ENCODE results near the gene CMSS1. TPM values are rescaled to one million over a fixed set of nuclear protein-coding genes. Genes with fewer than 3 reads are reported as not detected.
A peak's percentile ranks its signal among the peaks of the same experiment; 100 is the strongest.

The CMSS1 gene
- polyA plus RNA-seq, 2 of the 4 experiments (the other 2 are of a cell fraction) = 61.1 to 62.9 TPM

- ChIA-PET CTCF (interaction anchor here (1.1 to 2.6 kb wide), 5 partner anchors 10 to 206 kb away, joined by 3 to 11 read pairs (median 4); no protein-coding TSS in a partner anchor), POLR2A (interaction anchor here (1.1 kb wide), 1 partner anchor 44 kb away, joined by 3 read pairs; no protein-coding TSS in a partner anchor)
- FAIRE-seq = peak; percentile 13
- no peak for DNase-seq (ENCODE audit: low read depth in 1 of 2, low spot score in 1 of 2)
- Histone ChIP-seq H3K4me2 (peak overlapping the region; percentile 80), H3K4me1 (peaks cover 50% of the 10 kb centered on the region), H3K4me3 (no peak overlapping the region), H3K9me3 (no peaks in the 10 kb centered on the region), H3K27ac (peak overlapping the region; percentile 26 to 31; a peak in 5 of 6 replicates)
- ATAC-seq = no peak
- WGBS (ENCODE audit: missing lambda C conversion rate) = 55% methylated on average over 2 of the region's 2 CpGs
- TF ChIP-seq FOXS1 (CRISPR knock-in tag; IDR thresholded peaks at IDR 0.05) (no peak), HOXB5 (CRISPR knock-in tag; IDR thresholded peaks at IDR 0.05) (no peak), TP53 (CRISPR knock-in tag; IDR thresholded peaks at IDR 0.05) (no peak), TFCP2L1 (CRISPR knock-in tag; IDR thresholded peaks at IDR 0.05) (no peak), FOSB (CRISPR knock-in tag; IDR thresholded peaks at IDR 0.05) (no peak), MYC (IDR thresholded peaks at IDR 0.05; ENCODE audit: borderline replicate concordance, low read length) (no peak), CHD4 (IDR thresholded peaks at IDR 0.05; ENCODE audit: borderline replicate concordance) (no peak), PHF8 (IDR thresholded peaks at IDR 0.05; ENCODE audit: borderline replicate concordance, low read depth) (no peak), SMC3 (IDR thresholded peaks at IDR 0.05) (no peak), RARB (CRISPR knock-in tag; IDR thresholded peaks at IDR 0.05) (no peak), HES2 (IDR thresholded peaks at IDR 0.05) (no peak), CBX2 (IDR thresholded peaks at IDR 0.05; ENCODE audit: borderline replicate concordance, low read depth) (no peak), ZNF302 (CRISPR knock-in tag; IDR thresholded peaks at IDR 0.05) (no peak), ATOH8 (CRISPR knock-in tag; IDR thresholded peaks at IDR 0.05; ENCODE audit: low read depth) (no peak), MAZ (IDR thresholded peaks at IDR 0.05; ENCODE audit: borderline replicate concordance, low read depth, low read length) (no peak), ZSCAN20 (CRISPR knock-in tag; IDR thresholded peaks at IDR 0.05) (no peak), NPAS2 (CRISPR knock-in tag; IDR thresholded peaks at IDR 0.05; ENCODE audit: borderline replicate concordance) (no peak), GATA3 (IDR thresholded peaks at IDR 0.05; ENCODE audit: borderline replicate concordance) (no peak)
- TF ChIP-seq, protein P1, sequence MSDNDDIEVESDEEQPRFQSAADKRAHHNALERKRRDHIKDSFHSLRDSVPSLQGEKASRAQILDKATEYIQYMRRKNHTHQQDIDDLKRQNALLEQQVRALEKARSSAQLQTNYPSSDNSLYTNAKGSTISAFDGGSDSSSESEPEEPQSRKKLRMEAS (IDR thresholded peaks at IDR 0.05) = no peak
- TF ChIP-seq, protein P2, sequence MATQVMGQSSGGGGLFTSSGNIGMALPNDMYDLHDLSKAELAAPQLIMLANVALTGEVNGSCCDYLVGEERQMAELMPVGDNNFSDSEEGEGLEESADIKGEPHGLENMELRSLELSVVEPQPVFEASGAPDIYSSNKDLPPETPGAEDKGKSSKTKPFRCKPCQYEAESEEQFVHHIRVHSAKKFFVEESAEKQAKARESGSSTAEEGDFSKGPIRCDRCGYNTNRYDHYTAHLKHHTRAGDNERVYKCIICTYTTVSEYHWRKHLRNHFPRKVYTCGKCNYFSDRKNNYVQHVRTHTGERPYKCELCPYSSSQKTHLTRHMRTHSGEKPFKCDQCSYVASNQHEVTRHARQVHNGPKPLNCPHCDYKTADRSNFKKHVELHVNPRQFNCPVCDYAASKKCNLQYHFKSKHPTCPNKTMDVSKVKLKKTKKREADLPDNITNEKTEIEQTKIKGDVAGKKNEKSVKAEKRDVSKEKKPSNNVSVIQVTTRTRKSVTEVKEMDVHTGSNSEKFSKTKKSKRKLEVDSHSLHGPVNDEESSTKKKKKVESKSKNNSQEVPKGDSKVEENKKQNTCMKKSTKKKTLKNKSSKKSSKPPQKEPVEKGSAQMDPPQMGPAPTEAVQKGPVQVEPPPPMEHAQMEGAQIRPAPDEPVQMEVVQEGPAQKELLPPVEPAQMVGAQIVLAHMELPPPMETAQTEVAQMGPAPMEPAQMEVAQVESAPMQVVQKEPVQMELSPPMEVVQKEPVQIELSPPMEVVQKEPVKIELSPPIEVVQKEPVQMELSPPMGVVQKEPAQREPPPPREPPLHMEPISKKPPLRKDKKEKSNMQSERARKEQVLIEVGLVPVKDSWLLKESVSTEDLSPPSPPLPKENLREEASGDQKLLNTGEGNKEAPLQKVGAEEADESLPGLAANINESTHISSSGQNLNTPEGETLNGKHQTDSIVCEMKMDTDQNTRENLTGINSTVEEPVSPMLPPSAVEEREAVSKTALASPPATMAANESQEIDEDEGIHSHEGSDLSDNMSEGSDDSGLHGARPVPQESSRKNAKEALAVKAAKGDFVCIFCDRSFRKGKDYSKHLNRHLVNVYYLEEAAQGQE (IDR thresholded peaks at IDR 0.05) = no peak
Observed at GRCh38 chr3:100046986-100047385, 229.3 kb downstream of the CMSS1 start.

DNA sequence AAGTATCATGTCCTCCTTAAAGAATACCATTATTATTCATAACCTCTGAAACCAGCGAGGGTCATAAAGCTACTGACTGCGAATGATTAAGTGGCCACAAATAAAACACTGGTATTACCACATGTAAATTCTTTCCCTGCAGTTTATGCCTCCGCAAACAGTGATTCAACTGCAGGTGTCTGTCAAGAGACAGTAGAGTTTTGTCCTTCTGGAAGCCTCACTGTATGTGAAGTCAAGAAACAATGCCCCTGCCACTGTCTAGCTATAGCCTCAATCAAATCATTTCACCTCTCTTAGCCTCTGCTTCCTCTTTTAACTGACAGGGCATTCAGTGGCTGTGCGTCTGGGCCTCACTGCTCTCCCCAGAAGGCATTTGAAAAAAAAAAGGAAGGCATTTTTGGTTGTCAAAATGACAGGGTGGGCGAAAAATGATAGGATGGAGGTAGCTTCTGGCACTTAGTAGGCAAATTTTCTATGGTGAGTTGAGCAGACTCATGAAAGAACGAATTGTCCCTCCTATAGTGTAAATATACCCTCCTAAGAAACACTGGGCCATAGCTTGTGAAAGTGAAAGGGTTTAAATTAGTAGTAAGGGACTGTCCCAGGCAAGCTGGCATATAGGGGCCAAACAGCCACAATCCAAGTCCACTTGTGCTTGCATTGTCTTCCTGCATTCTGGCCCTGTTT lies 229.9 kb downstream of the CMSS1 start:
- Histone ChIP-seq H3K27ac (peak overlapping the region; percentile 72 to 73), H3K9me3 (no peaks in the 10 kb centered on the region), H3K4me3 (no peak overlapping the region), H3K4me1 (peaks cover 43% of the 10 kb centered on the region), H3K4me2 (peak overlapping the region; percentile 80)
- DNase-seq (ENCODE audit: low read depth in 1 of 2, low spot score in 1 of 2) (peak; percentile 12 to 65), FAIRE-seq (peak; percentile 32), ATAC-seq (peak; percentile 83 to 90)
- WGBS (ENCODE audit: missing lambda C conversion rate) = 28% methylated on average over 6 of the region's 6 CpGs
- ChIA-PET POLR2A (interaction anchor here (0.6 to 1.1 kb wide), 4 partner anchors 15 to 213 kb away, joined by 3 to 5 read pairs (median 4); partner anchors contain the start of gene TBC1D23), CTCF (interaction anchor here (0.6 to 2.6 kb wide), 8 partner anchors 10 to 722 kb away, joined by 3 to 11 read pairs (median 3); no protein-coding TSS in a partner anchor)
- TF ChIP-seq CBX8 (IDR thresholded peaks at IDR 0.05) (no peak), GATA3 (IDR thresholded peaks at IDR 0.05; ENCODE audit: borderline replicate concordance) (peak; percentile 60; the same call in 1 of the 2 replicates), CEBPB (IDR thresholded peaks at IDR 0.05) (peak in 1 of 2 experiments; percentile 64; a peak in 2 of 4 replicates), EP300 (IDR thresholded peaks at IDR 0.05) (peak in 1 of 2 experiments; percentile 30; a peak in 2 of 5 replicates), SMC3 (IDR thresholded peaks at IDR 0.05) (peak; percentile 24; the same call in 1 of the 3 replicates), RAD21 (conservative IDR thresholded peaks at IDR 0.05 in 1 of 2, IDR thresholded peaks at IDR 0.05 in 1 of 2) (peak in 1 of 2 experiments; percentile 39; a peak in 1 of 5 replicates), JUNB (IDR thresholded peaks at IDR 0.05) (peak; percentile 70), HES2 (IDR thresholded peaks at IDR 0.05) (no peak), FOSL2 (IDR thresholded peaks at IDR 0.05) (peak; percentile 52; the same call in 1 of the 2 replicates), FOSL2 (CRISPR knock-in tag; IDR thresholded peaks at IDR 0.05) (peak; percentile 63)
- TF ChIP-seq, protein P1 (IDR thresholded peaks at IDR 0.05) = peak; percentile 41; the same call in 1 of the 2 replicates

Measured in A549 (cell line).